GM21360 (cell line): Measurements from ENCODE around the gene RPRD2.

ENCODE experiments used
- ATAC-seq: cut with Tn5 transposase; IDR thresholded peaks from one replicate; pipeline ENCODE4 v1.9.1; 2021; ENCODE audit warnings: mild to moderate bottlenecking, moderate library complexity; ENCODE audit not compliant: unreplicated experiment

RPRD2 gene

DNA sequence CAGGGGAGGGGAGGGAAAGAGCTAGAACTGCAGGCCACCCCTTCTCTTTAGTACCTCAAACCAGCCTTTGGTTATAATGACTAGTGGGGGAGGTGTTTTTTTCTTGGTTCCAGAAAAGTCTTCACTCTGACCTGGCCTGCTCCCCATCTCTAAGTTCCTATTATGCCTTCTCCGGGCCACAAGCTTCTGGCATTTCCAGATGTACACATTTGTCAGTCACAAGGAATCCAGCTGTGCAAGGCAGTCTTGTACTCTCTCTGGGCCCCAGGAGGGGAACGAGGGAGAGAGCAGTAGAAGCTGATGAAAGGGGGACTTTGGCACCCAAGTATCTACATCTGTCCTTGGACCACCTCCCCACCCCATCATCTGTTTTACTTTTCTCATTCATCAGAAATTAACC is 148.9 kb downstream of the RPRD2 start:
- no peak for ATAC-seq

DNA sequence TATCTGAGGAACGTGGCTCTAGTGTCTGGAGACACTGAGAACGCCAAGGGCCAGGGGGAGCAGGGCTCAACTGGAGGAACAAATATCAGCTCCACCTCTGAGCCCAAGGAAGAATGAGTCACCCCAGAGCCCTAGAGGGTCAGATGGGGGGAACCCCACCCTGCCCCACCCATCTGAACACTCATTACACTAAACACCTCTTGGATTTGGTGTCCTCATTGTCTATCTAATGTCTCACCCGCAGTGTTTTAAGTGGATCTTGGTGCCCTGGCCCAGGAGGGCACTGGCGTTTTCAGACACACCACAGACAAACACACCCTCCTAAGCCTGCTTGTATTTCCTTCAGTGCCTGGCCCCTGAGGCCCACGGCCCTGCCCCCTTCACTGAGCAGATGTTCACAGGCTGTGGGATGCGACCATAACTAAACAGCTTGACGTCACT is 149.4 kb downstream of the RPRD2 start:
- ATAC-seq = no peak

DNA sequence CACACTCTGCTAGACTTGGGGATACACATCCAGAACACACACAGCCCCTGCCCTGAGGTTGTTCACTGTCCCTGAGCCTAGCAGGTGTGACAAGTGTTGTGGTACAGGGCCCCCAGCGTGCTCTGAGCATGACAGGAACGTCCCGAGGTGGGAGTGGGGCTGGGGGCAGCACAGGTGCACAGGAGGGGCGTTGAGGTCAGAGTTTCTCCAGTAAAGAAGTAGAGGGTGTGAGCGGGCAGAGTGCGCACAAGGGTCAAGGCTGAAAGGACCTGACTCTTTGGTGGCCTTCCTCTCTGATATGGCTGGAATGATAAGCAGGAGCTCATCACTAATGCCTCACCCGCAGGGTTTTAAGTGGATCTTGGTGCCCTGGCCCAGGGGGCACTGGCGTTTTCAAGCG is 150.3 kb downstream of the RPRD2 start:
- ATAC-seq = no peak

DNA sequence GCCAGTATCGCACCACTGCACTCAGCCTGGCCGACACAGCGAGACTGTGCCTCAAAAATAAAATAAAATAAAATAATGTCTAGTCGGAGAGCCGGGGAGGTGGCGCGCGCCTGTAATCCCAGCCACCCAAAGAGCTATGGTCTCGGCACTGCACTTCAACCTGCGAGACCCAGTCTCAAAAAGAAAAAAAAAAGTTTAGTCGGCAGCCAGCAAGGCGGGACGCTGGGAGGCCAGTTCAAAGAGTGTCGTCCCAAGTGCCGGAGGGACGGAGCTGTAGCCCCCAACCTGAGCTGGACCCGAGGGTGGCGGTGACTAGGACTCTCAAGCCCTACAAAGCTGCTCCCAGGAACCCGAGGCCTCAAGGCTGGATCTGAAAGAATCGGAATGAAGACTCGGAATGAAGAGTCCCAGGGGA is 151.0 kb downstream of the RPRD2 start:
- no peak for ATAC-seq

DNA sequence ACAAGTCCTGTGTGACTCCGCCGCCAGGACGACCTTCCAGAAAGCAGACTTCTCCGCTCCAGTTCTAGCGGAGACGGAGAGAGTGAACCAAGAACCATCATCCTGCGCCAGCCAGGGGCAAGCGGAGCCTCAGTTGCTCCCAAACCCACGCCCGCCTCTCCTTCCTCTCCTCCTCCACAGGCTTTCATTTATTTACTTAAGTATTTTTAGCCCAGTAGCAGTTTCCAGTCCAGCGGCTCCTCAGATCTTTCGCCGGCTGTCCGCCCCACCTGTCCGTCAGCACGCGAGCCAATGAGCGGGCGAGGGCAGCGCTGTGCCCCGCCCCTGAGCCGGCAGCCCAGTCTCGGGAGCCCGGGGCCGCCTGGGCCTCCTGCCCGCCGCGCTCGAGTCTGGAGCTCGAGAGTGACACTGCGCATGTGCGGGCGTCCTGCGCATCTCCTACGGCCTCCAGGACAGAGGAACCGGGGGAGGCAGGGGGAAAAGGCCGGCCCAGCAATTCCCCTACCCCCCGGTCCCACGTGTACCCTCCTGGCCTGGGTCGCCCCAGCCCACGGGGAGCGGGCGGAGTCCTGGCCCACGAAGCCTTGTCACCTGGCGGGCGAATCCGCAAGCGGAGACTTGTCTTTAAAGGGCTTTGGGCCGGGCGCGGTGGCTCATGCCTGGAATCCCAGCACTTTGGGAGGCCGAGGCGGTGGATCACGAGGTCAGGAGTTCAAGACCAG is 151.5 kb downstream of the RPRD2 start, which contains the start of gene FALEC:
TSS of gene FALEC (plus strand) at position 425 of the 722 bp plus-strand sequence.
- peak; percentile 92 for ATAC-seq

DNA sequence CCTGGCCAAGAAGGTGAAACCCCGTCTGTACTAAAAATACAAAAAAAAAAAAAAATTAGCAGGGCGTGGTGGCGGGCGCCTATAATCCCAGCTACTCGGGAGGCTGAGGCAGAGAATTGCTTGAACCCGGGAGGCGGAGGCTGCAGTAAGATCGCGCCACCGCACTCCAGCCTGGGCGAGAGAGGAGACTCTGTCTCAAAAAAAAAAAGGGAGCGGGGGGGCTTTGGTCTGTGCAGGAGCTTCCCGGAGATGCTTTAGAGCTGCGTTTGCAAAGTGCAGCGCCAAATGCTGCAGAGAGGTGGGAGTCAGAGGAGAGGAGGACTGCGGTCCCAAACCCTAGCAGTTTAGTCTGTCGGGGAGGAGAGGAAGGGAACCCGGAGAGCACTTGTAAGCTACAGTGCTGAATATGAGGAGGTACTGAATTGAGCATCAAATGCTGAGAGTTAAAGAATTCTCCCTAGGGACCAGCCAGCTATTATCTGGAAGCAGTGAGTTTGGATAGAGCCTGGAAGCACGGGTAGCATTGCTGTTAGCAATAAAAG is 152.2 kb downstream of the RPRD2 start:
- no peak for ATAC-seq

DNA sequence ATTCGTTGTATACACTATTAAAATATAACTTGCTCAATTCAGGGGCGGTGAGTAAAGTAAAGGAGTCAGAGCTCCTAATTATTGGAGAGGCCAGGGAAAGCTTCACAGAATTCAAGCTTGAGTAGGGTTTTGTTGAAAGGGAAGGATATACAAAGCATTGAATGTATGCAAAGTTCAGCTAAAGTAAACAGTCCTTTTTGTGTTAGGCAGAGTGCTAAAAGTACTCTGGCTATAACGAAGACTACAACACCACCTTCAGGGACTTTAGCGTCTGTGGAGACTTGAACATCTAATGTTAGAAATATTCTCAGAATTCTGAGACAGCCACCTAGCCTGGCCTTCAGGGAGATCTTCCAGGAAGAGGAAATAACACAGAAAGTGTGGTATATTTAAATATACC is 152.7 kb downstream of the RPRD2 start:
- no peak for ATAC-seq

DNA sequence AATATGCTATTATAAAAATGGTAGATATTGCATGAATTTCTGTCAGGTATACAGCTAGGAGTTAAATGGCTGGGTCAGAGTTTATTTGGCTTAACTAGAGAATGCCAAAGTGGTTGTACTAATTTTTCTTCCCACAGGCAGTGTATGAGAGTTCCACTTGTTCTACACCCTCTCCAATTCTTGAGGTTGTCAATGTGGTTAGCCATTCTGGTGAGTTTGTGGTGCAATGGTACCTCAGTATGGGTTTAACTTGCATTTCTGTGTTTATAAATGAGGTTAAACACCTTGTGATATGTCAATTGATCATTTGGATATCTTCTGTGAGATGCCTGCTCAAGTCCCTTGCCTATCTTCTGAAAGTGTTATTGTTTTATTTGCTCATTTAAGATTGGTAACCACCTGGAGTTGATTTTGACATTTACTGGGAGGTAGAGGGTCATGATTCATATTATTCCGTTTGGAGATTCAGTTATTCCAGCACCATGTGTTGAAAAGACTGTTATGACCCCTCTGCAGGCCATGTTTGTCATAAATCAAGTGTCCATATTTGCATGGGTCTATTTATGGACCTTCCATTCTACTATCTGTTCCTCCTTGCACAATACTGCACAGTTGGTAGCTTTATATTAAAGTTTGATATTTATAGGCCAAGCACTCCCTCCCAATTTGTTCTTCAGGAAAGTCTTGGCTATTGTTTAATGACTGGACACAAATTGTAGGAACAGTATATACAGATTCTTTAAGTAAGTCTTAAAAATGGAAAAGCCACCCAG is 157.4 kb downstream of the RPRD2 start:
- ATAC-seq = no peak

DNA sequence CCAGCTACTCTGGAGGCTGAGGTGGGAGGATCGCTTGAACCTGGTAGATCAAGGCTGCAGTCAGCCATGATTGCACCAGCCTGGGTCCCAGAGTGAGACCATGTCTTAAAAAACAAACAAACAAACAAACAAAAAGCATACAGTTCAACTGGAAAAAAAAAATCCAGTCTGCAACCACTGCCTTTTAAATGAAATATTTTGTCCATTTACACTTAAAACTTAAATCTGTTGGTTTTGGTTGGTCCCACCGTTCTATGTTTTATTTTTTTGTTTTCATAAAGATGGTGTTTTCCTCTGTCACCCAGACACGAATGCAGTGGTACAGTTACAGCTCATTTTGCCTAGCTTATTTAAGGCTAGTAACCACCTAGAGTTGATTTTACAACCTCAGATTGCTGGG is 161.4 kb downstream of the RPRD2 start:
- ATAC-seq = no peak
